ENCODE results near the gene CDK16.

The CDK16 gene

DNA sequence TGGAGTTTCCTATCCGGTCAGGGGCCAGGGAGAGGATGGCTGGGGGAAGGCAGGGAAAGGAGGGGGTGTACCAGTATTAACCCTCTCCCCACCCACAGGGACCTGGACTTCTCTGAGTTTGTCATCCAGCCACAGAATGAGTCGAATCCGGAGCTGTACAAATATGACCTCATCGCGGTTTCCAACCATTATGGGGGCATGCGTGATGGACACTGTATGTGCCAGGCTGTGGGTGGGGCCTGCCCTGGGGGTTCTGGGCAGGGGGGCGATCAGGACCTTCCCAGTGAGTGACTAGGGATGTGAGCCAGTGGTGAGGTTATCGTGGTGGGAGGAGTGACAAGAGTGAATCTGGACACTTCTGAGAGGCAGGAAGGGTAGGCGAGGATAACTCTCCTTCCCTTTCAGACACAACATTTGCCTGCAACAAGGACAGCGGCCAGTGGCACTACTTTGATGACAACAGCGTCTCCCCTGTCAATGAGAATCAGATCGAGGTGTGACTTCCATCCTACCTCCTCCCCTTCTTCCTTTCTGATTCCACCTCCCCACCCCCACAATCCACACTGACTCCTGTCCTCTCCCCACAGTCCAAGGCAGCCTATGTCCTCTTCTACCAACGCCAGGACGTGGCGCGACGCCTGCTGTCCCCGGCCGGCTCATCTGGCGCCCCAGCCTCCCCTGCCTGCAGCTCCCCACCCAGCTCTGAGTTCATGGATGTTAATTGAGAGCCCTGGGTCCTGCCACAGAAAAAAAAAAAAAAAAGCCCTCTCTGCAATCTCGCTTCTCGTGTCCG, 28.9 kb downstream of the CDK16 start:
- peak; percentile 13; the same call in 1 of the 3 replicates for ATAC-seq

GRCh38 chrX:47247999-47248320, 29.5 kb downstream of the CDK16 start:
- no peak for ATAC-seq
- TF ChIP-seq ZC3H10 (CRISPR knock-in tag; IDR thresholded peaks at IDR 0.05): no peak
- no peak for TF ChIP-seq PPARA (CRISPR knock-in tag; IDR thresholded peaks at IDR 0.05; ENCODE audit: borderline replicate concordance)
- TF ChIP-seq CSDC2 (CRISPR knock-in tag; IDR thresholded peaks at IDR 0.05): no peak
- no peak for TF ChIP-seq ESRRG (CRISPR knock-in tag; IDR thresholded peaks at IDR 0.05)
- no peak for TF ChIP-seq ZNF70 (CRISPR knock-in tag; IDR thresholded peaks at IDR 0.05)
- TF ChIP-seq ISL1 (CRISPR knock-in tag; IDR thresholded peaks at IDR 0.05): no peak
- TF ChIP-seq GLIS3 (CRISPR knock-in tag; IDR thresholded peaks at IDR 0.05): no peak
- TF ChIP-seq ZNF8 (CRISPR knock-in tag; IDR thresholded peaks at IDR 0.05): no peak
- TF ChIP-seq SNAI2 (CRISPR knock-in tag; IDR thresholded peaks at IDR 0.05): no peak
- TF ChIP-seq ARNTL (CRISPR knock-in tag; IDR thresholded peaks at IDR 0.05; ENCODE audit: borderline replicate concordance, low read depth): no peak
- TF ChIP-seq POU6F1 (CRISPR knock-in tag; IDR thresholded peaks at IDR 0.05; ENCODE audit: borderline replicate concordance, low read depth): no peak
- no peak for TF ChIP-seq ZNF565 (CRISPR knock-in tag; conservative IDR thresholded peaks at IDR 0.05; ENCODE audit: low read depth)
- TF ChIP-seq TSHZ2 (CRISPR knock-in tag; IDR thresholded peaks at IDR 0.05): no peak
- TF ChIP-seq OSR1 (CRISPR knock-in tag; IDR thresholded peaks at IDR 0.05): no peak
- TF ChIP-seq TCF4 (CRISPR knock-in tag; IDR thresholded peaks at IDR 0.05; ENCODE audit: borderline replicate concordance): no peak
- TF ChIP-seq PATZ1 (CRISPR knock-in tag; IDR thresholded peaks at IDR 0.05; ENCODE audit: borderline replicate concordance): no peak
- TF ChIP-seq ZFP3 (CRISPR knock-in tag; IDR thresholded peaks at IDR 0.05): no peak
- no peak for TF ChIP-seq ZFP30 (CRISPR knock-in tag; IDR thresholded peaks at IDR 0.05)

More for the DNA sequence above, 28.9 kb downstream of the CDK16 start:
- no peak for TF ChIP-seq CSRNP3 (CRISPR knock-in tag; IDR thresholded peaks at IDR 0.05)
- TF ChIP-seq ZFP30 (CRISPR knock-in tag; IDR thresholded peaks at IDR 0.05): no peak
- TF ChIP-seq ZFP3 (CRISPR knock-in tag; IDR thresholded peaks at IDR 0.05): no peak
- TF ChIP-seq ZC3H10 (CRISPR knock-in tag; IDR thresholded peaks at IDR 0.05): no peak
- no peak for TF ChIP-seq TSHZ2 (CRISPR knock-in tag; IDR thresholded peaks at IDR 0.05)
- no peak for TF ChIP-seq TCF4 (CRISPR knock-in tag; IDR thresholded peaks at IDR 0.05; ENCODE audit: borderline replicate concordance)
- no peak for TF ChIP-seq BACH2 (CRISPR knock-in tag; IDR thresholded peaks at IDR 0.05; ENCODE audit: borderline replicate concordance)
- TF ChIP-seq ZNF8 (CRISPR knock-in tag; IDR thresholded peaks at IDR 0.05): no peak
- TF ChIP-seq, protein P1, sequence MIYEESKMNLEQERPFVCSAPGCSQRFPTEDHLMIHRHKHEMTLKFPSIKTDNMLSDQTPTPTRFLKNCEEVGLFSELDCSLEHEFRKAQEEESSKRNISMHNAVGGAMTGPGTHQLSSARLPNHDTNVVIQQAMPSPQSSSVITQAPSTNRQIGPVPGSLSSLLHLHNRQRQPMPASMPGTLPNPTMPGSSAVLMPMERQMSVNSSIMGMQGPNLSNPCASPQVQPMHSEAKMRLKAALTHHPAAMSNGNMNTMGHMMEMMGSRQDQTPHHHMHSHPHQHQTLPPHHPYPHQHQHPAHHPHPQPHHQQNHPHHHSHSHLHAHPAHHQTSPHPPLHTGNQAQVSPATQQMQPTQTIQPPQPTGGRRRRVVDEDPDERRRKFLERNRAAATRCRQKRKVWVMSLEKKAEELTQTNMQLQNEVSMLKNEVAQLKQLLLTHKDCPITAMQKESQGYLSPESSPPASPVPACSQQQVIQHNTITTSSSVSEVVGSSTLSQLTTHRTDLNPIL (CRISPR knock-in tag; IDR thresholded peaks at IDR 0.05; ENCODE audit: low read depth): no peak
- no peak for TF ChIP-seq GLIS3 (CRISPR knock-in tag; IDR thresholded peaks at IDR 0.05)
- no peak for TF ChIP-seq ISL1 (CRISPR knock-in tag; IDR thresholded peaks at IDR 0.05)
- TF ChIP-seq CSDC2 (CRISPR knock-in tag; IDR thresholded peaks at IDR 0.05): no peak

All from SK-N-SH treated with all-trans-retinoic acid at 6 μM for 48 hours (cell line).